H1 (cell line): ENCODE measurements around the gene TRNP1. TPM values are rescaled to one million over a fixed set of nuclear protein-coding genes. Genes with fewer than 3 reads are reported as not detected.

Experiments used
- EZH2 ChIP-seq: fragments of 200-600 bp; sonication (generic); IDR thresholded peaks from 2 replicates; pipeline ENCODE4 v1.7.1; 2012; ENCODE audit warnings: low read depth, mild to moderate bottlenecking, moderate library complexity, low read length, inconsistent platforms; ENCODE audit not compliant: severe bottlenecking
- KDM4A ChIP-seq: IDR thresholded peaks from one replicate; pipeline ENCODE4 v1.7.1; 2012; ENCODE audit warnings: low read depth, mild to moderate bottlenecking, moderate library complexity, low read length, inconsistent platforms; ENCODE audit not compliant: severe bottlenecking
- POU5F1 ChIP-seq: IDR thresholded peaks from 2 replicates; pipeline ENCODE4 v1.6.1; 2011; ENCODE audit warnings: low read depth, mild to moderate bottlenecking, low read length, moderate library complexity
- RXRA ChIP-seq: IDR thresholded peaks from 2 replicates; pipeline ENCODE4 v1.6.1; 2011; ENCODE audit warnings: low read depth, mild to moderate bottlenecking, low read length, moderate library complexity; ENCODE audit not compliant: insufficient read depth
- SIRT6 ChIP-seq: IDR thresholded peaks from one replicate; pipeline ENCODE4 v1.7.1; 2012; ENCODE audit warnings: low read length, inconsistent platforms
- polyA plus RNA-seq, 7 experiments: library from polyadenylated mRNA; depleted of rRNA in 3 of 7; stranded (reverse) in 5 of 7; unstranded in 2 of 7; fragments of >200 nt in 5 of 7; fragments of 200-250 nt in 2 of 7; gene quantifications; 1 replicate in 5 of 7; 2 replicates in 1 of 7; 4 replicates in 1 of 7; pipeline versions ENCODE4 v1.2.1 to v1.2.3, GENCODE V29; 2011 to 2013; ENCODE audit warnings: missing spikeins in 2 of 7, mixed read lengths in 2 of 7
- total RNA-seq: library from RNA; stranded (reverse); fragmentation: NEBNext Ultra II Directional; extraction: Animal tissue kit (Norgen Biotek cat#: 25700); gene quantifications from 2 replicates; pipeline ENCODE4 v1.2.1, GENCODE V29; 2021
- TF ChIP-seq, protein P1 (sequence below): IDR thresholded peaks from 2 replicates; pipeline ENCODE4 v1.6.1; 2012; ENCODE audit warnings: low read length, inconsistent platforms

Gene TRNP1
- total and polyA plus RNA-seq, 2 of the 8 experiments (the other 6 are each of a cell fraction or from before 2014, with no cell fraction given) = 51.7 to 102 TPM

DNA sequence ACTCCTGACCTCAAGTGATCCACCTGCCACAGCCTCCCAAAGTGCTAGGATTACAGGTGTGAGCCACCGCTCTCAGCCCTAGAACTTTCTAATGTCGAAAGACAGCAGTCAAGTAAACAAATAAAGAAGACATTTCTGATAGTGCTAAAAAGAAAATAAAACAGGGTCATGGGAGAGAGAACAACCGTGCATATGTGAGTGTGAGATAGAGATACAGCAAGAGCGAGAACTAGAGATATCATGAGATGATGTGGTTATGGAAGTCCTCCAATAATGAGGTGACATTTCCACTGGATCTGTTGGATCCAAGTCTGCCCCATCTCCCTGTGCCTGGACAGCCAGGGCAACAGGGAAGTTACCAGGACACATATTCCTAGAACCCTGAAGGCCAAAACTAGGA lies 23.7 kb downstream of the TRNP1 start (continued):
- TF ChIP-seq POU5F1 (no peak), EZH2 (no peak), SIRT6 (no peak), KDM4A (no peak), RXRA (no peak)
- TF ChIP-seq, protein P1, sequence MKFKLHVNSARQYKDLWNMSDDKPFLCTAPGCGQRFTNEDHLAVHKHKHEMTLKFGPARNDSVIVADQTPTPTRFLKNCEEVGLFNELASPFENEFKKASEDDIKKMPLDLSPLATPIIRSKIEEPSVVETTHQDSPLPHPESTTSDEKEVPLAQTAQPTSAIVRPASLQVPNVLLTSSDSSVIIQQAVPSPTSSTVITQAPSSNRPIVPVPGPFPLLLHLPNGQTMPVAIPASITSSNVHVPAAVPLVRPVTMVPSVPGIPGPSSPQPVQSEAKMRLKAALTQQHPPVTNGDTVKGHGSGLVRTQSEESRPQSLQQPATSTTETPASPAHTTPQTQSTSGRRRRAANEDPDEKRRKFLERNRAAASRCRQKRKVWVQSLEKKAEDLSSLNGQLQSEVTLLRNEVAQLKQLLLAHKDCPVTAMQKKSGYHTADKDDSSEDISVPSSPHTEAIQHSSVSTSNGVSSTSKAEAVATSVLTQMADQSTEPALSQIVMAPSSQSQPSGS = no peak
